Stimulated activated CD4-positive, alpha-beta T cell treated with anti-CD3 and anti-CD28 coated beads, TNF-alpha, amount 100 ng/mL, for 1 hour (primary cell): ENCODE measurements around the gene FADS2.

Experiments used
- DNase-seq, 3 donors: peaks; one replicate each; pipeline ENCODE4 v3.0.0-alpha.2; 2020; ENCODE audit warnings: low read depth in 3 of 3, low spot score in 1 of 3

FADS2 gene

GRCh38 chr11:61846362-61847020 lies 18.4 kb downstream of the FADS2 start:
- no peak for DNase-seq

DNA sequence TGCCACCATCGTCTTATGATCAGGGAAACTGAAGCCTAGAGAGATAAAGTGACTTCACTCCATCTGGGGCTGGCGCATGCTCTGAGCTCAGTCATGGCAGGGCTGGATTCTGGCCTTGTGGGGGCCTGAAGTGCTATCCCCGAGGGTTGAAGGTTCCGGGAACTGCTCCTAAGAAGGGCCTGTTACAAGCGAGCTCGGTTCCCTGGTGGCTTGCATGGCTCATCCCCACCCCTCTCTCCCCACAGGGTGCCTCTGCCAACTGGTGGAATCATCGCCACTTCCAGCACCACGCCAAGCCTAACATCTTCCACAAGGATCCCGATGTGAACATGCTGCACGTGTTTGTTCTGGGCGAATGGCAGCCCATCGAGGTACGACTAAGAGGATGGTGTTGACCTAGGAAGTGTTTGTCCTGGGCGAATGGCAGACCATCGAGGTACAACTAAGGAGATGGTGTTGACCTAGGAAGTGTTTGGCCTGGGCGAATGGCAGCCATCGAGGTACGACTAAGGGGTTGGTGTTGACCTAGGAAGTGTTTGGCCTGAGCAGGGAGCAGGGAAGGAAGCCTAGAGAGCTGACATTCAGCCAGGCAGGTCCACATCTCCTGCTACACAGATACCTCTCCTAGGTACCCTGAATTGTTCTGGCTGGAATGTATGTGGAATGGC lies 19.9 kb downstream of the FADS2 start:
- no peak for DNase-seq

GRCh38 chr11:61848631-61849030 lies 20.5 kb downstream of the FADS2 start:
- no peak for DNase-seq

DNA sequence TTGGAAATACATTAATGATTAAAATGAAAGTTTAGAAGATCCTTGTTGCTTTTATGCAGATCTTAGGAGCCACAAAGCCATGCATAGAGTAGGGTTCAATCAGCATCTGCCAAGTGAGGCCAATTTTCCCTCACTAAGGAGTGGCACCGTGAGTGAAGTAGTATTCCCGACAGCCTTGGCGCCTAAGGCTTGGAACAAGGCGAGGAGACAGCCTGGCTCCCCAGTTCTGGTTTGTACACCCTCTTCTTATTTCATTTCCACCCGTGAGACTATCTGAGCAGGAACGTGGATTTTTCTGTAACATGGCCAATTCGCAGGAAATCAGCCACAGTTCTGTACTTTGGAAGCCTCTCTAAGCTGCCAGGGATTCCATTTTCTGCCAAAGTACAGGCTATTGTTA lies 22.6 kb downstream of the FADS2 start:
- DNase-seq = no peak

DNA sequence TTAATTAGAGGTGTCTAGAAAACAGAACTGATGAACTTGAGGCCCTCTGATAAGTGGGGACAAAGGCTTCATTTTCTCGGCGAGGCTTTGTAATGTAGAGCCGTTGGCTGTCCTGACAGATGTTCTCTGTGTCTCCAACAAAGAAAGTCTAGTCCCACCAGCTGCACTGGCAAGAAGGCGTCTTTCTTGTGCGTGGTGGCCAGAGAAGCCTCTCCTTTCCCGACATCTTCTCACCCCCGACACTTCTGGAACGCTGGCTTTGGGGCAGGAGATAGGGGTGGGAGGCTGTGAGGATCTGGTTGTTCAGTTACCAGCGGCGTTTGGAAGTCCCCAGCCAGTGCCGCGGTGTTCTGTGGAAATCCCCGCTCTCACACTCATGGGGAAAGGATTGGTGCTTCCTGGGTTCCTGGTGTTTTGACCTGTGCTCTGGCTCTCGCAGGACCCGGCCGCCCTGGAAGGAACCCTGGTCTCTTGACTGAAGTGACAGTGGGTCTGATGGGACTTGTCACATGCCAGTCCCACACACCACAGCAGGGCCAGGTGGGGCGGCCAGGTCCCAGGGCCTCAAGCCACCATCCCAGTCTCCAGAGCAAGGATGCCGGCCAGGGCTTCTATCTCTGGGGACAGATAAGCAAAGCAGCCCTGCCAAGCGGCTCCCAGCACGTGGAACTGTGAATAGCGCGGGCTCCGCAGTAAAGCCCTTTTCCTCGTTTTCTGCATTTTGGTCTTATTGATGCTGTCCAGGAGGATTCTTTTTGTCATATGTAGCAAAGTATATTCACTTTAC lies 23.2 kb downstream of the FADS2 start:
- DNase-seq = no peak

DNA sequence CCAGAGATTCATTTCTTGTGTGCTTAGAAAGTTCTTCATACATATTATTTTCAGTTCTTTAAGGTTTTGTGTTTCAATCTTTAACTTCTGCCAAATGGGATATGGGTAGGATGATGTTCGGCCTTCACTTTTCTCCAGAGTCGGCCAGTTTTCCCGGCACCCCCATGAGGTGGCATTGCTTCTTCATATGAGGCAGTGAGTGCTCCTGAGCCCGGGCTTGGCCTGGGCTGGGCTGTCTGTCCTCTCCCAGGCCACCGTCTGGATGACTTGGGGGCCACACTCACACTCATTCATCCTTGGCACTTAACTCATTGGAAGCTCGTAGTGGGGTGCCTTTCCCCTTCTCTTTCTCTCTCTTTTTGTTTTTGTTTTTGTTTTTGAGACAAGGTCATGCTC lies 23.8 kb downstream of the FADS2 start:
- no peak for DNase-seq

GRCh38 chr11:61853698-61854169 lies 25.6 kb downstream of the FADS2 start:
- no peak for DNase-seq

GRCh38 chr11:61854206-61854895 lies 26.3 kb downstream of the FADS2 start:
- DNase-seq = no peak

DNA sequence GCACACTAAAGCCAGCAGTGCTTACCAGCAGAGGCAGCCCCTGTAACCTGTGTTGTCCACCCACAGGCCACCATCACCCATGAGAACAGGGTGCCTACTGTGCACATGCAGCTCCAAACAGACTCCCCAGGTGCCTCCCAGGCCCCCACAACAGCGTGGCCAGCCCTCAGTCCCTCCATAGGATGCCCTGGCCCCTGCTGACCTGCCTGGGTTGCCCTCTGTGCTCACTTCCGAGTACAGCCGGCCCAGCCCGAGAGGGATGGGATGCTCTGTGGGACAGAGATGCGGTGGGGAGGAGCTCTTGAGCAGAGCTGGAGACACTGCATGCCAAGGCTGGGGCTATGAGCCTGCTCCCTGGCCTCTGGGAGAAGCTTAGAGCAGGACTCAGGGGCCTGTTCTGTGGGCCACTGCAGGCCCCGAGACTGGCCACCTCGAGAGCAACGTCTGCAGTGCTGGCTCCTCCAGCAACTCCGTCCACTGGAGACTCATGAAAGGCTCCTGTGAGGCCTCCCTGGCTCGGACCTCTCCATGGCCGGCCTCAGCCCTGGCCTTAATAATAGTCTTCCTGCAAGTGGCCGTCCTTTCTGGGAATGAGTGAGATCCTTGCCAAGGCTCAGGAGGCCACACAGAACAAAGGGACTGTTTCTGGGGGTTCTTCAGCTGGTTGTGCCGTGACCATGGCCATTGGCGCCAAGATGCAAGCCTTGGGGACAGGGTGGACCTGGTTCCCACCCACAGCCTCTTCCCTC lies 27.0 kb downstream of the FADS2 start:
- DNase-seq = no peak

DNA sequence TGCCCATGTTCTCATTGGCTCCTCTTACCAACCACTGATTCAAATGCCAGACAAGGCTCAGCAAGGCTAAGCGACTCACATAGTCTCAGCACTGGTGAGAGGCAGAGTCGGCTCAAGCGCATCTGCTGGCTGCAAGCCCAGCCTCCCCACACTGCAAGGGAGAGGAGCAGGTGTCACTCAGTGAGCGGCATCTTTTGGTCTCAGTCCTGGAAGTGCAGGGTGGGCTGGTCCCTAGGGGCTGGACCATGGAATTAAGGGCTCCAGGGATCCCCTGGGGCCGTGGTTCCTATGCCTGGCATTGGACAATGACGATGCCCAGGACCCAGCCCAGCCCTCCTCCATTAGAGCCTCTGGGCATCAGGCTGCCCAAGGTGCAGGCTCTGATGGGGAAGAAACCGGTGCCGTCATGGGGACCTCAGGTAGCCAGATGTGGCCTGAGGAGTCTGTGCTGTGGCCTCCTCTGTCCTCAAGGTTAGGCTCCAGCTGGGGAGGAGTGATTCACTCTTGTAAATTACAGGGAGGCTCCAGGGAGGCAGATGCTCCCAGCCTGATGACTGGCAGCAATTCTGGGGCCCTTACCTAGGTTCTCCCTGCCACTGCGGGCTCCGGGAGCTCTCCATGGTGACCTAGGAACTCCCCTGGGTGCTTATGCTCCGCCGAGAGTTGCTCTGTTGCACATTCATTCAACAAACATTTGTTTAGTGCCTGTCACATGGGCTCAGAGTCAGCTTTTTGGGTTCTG lies 28.0 kb downstream of the FADS2 start:
- DNase-seq = no peak

DNA sequence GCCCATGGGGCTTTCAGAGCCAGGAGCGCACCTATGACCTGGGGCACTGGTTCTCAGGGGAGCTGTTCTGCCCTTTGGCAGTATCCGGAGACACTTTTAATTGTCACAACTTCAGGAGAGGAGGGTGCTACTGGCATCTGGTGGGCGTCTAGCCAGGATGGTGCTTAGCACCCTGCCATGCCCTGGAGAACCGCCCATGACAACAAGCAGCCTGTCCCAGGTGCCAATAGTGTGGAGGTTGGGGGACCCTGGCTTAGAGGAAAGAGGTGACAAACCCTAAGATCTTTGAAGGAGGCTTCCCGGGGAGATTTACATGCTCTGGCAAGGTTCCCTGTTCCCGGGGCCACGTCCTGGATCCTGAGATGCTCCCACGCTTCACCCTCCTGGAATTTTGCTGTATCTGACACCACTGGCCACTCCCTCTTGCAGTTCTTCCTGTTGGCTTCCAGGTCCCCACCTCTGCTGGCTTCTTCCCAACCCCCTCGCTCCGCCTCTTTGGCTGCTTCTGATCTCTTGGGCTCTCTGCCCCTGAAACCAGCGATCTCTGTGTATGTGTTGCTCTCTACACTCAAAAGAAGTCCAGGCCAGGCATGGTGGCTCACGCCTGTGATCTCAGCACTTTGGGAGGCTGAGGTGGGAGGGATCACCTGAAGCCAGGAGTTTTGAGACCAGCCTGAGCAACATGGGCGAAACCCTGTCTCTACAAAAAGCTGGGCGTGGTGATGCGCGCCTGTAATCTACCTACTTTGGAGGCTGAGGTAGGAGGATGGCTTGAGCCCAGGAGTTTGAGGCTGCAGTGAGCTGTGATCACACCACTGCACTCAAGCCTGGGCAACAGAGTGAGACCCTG lies 32.2 kb downstream of the FADS2 start:
- no peak for DNase-seq

- DNase-seq = no peak
Measured at GRCh38 chr11:61861634-61862033, 33.5 kb downstream of the FADS2 start.

DNA sequence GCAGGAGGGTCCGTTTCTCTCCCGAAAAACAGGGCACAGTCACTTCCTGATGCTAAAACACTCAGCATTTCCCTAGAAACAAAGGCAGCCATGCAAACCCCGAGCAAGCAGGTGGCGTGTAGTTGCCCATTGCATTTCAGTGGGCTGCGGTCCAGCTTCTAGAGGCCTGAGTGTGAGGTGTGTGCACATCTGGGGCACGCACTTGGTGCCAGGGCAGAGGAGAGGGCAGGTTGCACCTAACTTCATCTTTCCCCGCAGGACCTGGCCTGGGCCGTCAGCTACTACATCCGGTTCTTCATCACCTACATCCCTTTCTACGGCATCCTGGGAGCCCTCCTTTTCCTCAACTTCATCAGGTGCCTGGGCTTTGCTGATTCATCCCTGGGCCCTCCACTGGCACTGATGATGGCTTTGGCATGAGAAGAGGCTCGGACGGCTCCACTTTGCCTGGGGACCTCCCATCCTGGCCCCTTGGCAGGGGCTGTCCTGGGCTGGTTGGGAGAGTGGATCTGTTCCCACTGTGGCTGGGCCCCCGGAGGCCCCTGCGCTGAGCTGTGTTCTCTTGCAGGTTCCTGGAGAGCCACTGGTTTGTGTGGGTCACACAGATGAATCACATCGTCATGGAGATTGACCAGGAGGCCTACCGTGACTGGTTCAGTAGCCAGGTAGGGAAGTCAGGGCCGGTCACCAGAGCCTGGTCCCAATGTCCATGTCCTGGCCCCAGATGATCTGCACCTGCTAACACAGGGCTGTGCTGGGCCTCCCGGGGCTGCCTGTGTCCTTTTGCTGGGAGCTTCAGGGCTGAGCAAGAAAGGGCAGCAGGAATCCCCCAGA lies 34.8 kb downstream of the FADS2 start:
- no peak for DNase-seq

- no peak for DNase-seq
Measured at GRCh38 chr11:61863548-61864081, 35.5 kb downstream of the FADS2 start.

DNA sequence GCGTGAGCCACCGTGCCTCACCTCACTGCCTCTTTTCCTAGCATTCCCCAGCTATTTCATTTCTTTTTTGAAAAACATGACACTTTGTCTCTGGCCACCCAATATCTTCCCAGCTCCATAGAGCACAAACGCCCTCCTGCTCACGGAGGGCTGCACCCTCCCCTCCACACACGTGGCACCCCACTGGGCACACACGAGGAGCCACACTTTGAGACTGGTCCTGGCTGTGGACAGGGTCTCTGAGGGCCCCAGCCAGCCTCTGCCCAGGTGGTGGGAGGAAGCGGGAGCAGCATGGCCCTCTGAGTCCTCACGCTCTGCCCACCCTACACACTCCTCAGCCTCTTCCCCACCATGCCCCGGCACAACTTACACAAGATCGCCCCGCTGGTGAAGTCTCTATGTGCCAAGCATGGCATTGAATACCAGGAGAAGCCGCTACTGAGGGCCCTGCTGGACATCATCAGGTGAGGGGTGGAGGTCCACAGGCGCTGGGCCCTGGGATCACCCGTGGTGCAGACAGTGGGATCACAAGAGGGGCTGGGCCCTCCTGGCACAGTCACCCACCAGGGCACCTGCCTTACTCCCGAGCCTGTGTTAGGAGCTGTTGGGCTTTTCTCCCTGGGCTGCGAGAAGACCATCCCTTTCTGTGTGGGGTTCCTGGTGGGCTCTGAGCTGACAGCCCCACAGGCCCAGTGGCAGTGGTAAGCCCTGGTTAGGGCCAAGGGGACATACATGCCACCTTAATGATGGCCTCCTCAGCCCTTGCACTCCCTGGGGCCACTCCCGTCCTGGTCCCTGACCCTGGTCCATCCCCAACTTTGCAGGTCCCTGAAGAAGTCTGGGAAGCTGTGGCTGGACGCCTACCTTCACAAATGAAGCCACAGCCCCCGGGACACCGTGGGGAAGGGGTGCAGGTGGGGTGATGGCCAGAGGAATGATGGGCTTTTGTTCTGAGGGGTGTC lies 37.0 kb downstream of the FADS2 start:
- DNase-seq = no peak

- no peak for DNase-seq
Measured at GRCh38 chr11:61866231-61866957, 38.3 kb downstream of the FADS2 start.
